ENCODE data around the gene CCDC110. TPM values are rescaled to one million over a fixed set of nuclear protein-coding genes. Genes with fewer than 3 reads are reported as not detected.

Gene CCDC110
- total and polyA plus RNA-seq, 2 donors (not counting 3 experiments of a cell fraction or from before 2014, with no cell fraction given): 0.25 to 0.71 TPM

- no peaks in the 10 kb centered on the region for H3K9me1 ChIP-seq (replicated peaks; ENCODE audit: control insufficient read depth, extremely low read depth, insufficient read depth, low read length)
- no peak overlapping the region for H3K4me2 ChIP-seq (ENCODE audit: insufficient read depth, low read length)
- FAIRE-seq (no peak), DNase-seq (ENCODE audit: low read depth, low spot score) (no peak)
- no TSS peak for BruUV-seq (replicated peaks)
- no peak overlapping the region for H3K27ac ChIP-seq (ENCODE audit: insufficient read depth, low read depth, low read length)
- TF ChIP-seq FOS (IDR thresholded peaks at IDR 0.05; ENCODE audit: borderline replicate concordance, insufficient read depth, low read length): no peak
- H3K79me2 ChIP-seq (ENCODE audit: control insufficient read depth, insufficient read depth, low read length): no peaks in the 10 kb centered on the region
- no peak overlapping the region for H3K9ac ChIP-seq (replicated peaks; ENCODE audit: extremely low read depth, insufficient read depth, low read length)
- dilution Hi-C loops (cut with MboI; ENCODE audit: extremely low pct_ligation_motif_present, low sequenced_read_pairs): no loop called here
- no peaks in the 10 kb centered on the region for H3K9me3 ChIP-seq (replicated peaks; ENCODE audit: control insufficient read depth, insufficient read depth, low read length)
- H4K20me1 ChIP-seq (replicated peaks; ENCODE audit: control insufficient read depth, extremely low read depth, insufficient read depth, low read length): no peaks in the 10 kb centered on the region
- H2AFZ ChIP-seq (ENCODE audit: low read depth, low read length): no peak overlapping the region
- peaks cover 0 to 5% of the 10 kb centered on the region in 2 experiments for H3K36me3 ChIP-seq (ENCODE audit: control insufficient read depth in 2 of 2, extremely low read depth in 1 of 2, insufficient read depth in 2 of 2, low read length in 2 of 2)
- CTCF ChIA-PET: interaction anchor here (2.8 kb wide), 1 partner anchor 9 kb away, joined by 9 read pairs; the partner anchor contains the start of genes ANKRD37 and LRP2BP
- H3K27me3 ChIP-seq (ENCODE audit: control insufficient read depth in 2 of 2, insufficient read depth in 2 of 2, low read length in 2 of 2): no peaks in the 10 kb centered on the region
- H3K4me1 ChIP-seq (ENCODE audit: control insufficient read depth, extremely low read depth, insufficient read depth, low read length): no peaks in the 10 kb centered on the region
- intact Hi-C loops (cut with micrococcal nuclease): no loop called here
- no peak overlapping the region for H3K4me3 ChIP-seq (replicated peaks in 1 of 3; ENCODE audit: insufficient read depth in 1 of 3, low read depth in 1 of 3, low read length in 3 of 3)
- POLR2A ChIA-PET: no interaction called here
These were observed 66.1 kb downstream of the CCDC110 start for GRCh38 chr4:185405296-185405999.

- H3K9me3 ChIP-seq (replicated peaks; ENCODE audit: control insufficient read depth, insufficient read depth, low read length): no peaks in the 10 kb centered on the region
- no peaks in the 10 kb centered on the region for H4K20me1 ChIP-seq (replicated peaks; ENCODE audit: control insufficient read depth, extremely low read depth, insufficient read depth, low read length)
- DNase-seq (ENCODE audit: low read depth, low spot score) (no peak), FAIRE-seq (no peak)
- no peak overlapping the region for H3K27ac ChIP-seq (ENCODE audit: insufficient read depth, low read depth, low read length)
- ChIA-PET CTCF (interaction anchor here (1.1 to 2.6 kb wide), 2 partner anchors 8 to 634 kb away, joined by 3 to 8 read pairs; no protein-coding TSS in a partner anchor), POLR2A (no interaction called here)
- dilution Hi-C loops (cut with MboI; ENCODE audit: extremely low pct_ligation_motif_present, low sequenced_read_pairs): no loop called here
- H3K27me3 ChIP-seq (ENCODE audit: control insufficient read depth in 2 of 2, insufficient read depth in 2 of 2, low read length in 2 of 2): no peaks in the 10 kb centered on the region
- intact Hi-C loops (cut with micrococcal nuclease): no loop called here
- no peaks in the 10 kb centered on the region for H3K9me1 ChIP-seq (replicated peaks; ENCODE audit: control insufficient read depth, extremely low read depth, insufficient read depth, low read length)
- no TSS peak for BruUV-seq (replicated peaks)
- H3K4me1 ChIP-seq (ENCODE audit: control insufficient read depth, extremely low read depth, insufficient read depth, low read length): peaks cover 14% of the 10 kb centered on the region
- no peak overlapping the region for H3K9ac ChIP-seq (replicated peaks; ENCODE audit: extremely low read depth, insufficient read depth, low read length)
- TF ChIP-seq MYC (IDR thresholded peaks at IDR 0.05; ENCODE audit: low read depth, low read length) (no peak), EZH2 (IDR thresholded peaks at IDR 0.05; ENCODE audit: borderline replicate concordance, low read depth, low read length, severe bottlenecking) (no peak), JUN (IDR thresholded peaks at IDR 0.05; ENCODE audit: borderline replicate concordance, insufficient read depth, insufficient read length, low read depth) (no peak), POLR2A (IDR thresholded peaks at IDR 0.05; ENCODE audit: low read depth, low read length) (no peak), CTCF (IDR thresholded peaks at IDR 0.05; ENCODE audit: extremely low read depth in 1 of 2, insufficient read depth in 1 of 2, low read depth in 1 of 2, low read length in 2 of 2) (no peak), FOS (IDR thresholded peaks at IDR 0.05; ENCODE audit: borderline replicate concordance, insufficient read depth, low read length) (no peak), MAX (IDR thresholded peaks at IDR 0.05; ENCODE audit: insufficient read depth, insufficient read length) (no peak), POLR2AphosphoS5 (IDR thresholded peaks at IDR 0.05; ENCODE audit: insufficient read depth, low read depth, low read length) (no peak), GATA2 (IDR thresholded peaks at IDR 0.05; ENCODE audit: insufficient read depth, insufficient read length, low read depth, low read length) (no peak)
- no peak overlapping the region for H3K4me3 ChIP-seq (replicated peaks in 1 of 3; ENCODE audit: insufficient read depth in 1 of 3, low read depth in 1 of 3, low read length in 3 of 3)
- H2AFZ ChIP-seq (ENCODE audit: low read depth, low read length): no peak overlapping the region
- peaks cover 0 to 5% of the 10 kb centered on the region in 2 experiments for H3K36me3 ChIP-seq (ENCODE audit: control insufficient read depth in 2 of 2, extremely low read depth in 1 of 2, insufficient read depth in 2 of 2, low read length in 2 of 2)
- no peaks in the 10 kb centered on the region for H3K79me2 ChIP-seq (ENCODE audit: control insufficient read depth, insufficient read depth, low read length)
- no peak overlapping the region for H3K4me2 ChIP-seq (ENCODE audit: insufficient read depth, low read length)
These were observed 67.5 kb downstream of the CCDC110 start for GRCh38 chr4:185404031-185404430.

All from endothelial cell of umbilical vein (primary cell).